SH-SY5Y (cell line): ENCODE data around the gene NTSR1.

ENCODE experiments used
- GATA2 ChIP-seq: IDR thresholded peaks from 2 replicates; pipeline ENCODE4 v1.6.1; 2011; ENCODE audit warnings: mild to moderate bottlenecking, low read depth, low read length
- GATA3 ChIP-seq: IDR thresholded peaks from 2 replicates; pipeline ENCODE4 v1.6.1; 2011; ENCODE audit warnings: low read depth, mild to moderate bottlenecking, low read length, moderate library complexity

DNA sequence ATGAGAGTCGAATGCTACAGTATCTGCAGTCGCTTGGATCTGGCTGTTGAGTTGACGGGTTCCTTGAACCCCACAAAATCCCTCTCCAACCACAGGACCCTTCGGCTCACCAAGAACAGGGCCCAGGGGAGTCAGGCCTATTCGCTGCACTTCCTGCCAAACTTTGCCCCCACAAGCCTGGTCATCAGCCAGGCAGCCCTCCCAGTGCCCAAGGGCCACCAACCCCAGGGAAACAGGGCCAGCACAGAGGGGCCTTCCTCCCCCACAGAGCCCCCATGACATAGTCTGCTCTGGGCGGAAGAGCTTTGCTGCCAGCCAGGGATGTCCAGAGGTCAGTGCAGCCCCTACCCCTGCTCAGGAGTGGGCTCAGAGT is 53.1 kb downstream of the NTSR1 start:
- TF ChIP-seq GATA2 (no peak), GATA3 (no peak)
